Inflammatory macrophage treated with lipopolysaccharide for 4 hours (primary cell): ENCODE results near the gene SPTBN2.

Experiments
- DNase-seq: peaks from one replicate; pipeline ENCODE4 v3.0.0-alpha.2; 2020

The SPTBN2 gene

DNA sequence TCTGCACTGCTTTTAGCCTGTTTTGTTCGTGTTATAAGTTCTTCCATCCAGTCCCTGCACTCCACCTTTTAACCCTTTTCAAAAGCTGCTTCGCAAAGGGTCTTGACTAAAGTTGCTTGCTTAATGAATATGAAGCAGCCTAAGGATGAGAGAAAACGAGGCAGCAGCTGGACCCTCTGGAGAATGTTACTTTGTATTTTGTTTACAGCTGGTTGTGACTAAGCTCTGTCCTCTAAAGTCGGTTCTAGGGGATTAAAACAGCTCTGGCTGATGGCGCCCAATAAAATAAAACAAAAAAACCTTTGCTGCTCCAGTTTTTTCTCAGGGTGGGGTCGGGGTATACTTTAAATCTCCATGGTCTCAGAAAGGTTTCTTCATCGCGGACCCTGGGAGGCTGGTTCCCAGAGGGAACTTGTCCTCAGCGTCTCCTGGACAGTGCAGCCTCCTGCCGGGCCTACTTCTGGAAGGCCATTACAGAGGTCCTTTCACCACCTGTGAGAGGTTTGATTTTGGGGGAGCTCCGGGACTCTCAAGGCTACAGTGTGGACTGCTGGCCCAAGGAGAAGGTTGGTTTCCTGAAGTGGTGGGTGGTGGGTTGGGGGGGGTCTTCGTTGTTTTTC is 91.3 kb downstream of the SPTBN2 start:
- no peak for DNase-seq

DNA sequence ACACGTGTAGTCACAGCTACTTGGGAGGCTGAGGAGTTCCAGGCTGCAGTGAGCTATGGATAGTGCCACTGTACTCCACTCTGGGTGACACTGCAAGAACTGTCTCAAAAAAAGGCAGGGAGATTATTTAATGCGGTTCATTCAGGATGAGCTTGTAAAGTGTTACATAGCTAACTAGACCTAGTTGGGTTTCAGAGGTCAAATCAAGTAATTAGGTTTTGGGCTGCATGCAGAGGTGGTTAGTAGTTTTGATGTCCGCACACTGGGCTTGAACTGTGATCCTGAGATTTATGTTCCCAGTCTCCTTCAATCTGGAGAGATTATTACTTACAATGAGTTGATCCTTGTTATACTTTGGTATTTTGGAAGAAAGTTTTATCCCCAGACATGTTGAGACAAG is 92.6 kb downstream of the SPTBN2 start:
- DNase-seq: no peak
